ENCODE measurements around the gene CHEK2.

- TF ChIP-seq CTCF (IDR thresholded peaks at IDR 0.05; ENCODE audit: borderline replicate concordance, extremely low read depth, low read length, poor library complexity, severe bottlenecking) (no peak), EZH2 (IDR thresholded peaks at IDR 0.05; ENCODE audit: borderline replicate concordance, low read depth, low read length, severe bottlenecking) (no peak)
These were observed 85.4 kb downstream of the CHEK2 start for GRCh38 chr22:28656181-28656580.

Data from DND-41 (cell line).